ENCODE results near the gene RANBP3.
"Not testable (repeated sequence)": the region's sequence is repeated elsewhere in the genome, so short reads cannot be mapped to it uniquely, and the experiment has no call there.

RANBP3 gene

GRCh38 chr19:5963855-5964254 lies 14.1 kb downstream of the RANBP3 start:
- DNase-seq: no peak

GRCh38 chr19:5963259-5963658 lies 14.7 kb downstream of the RANBP3 start:
- not testable (repeated sequence) for DNase-seq

- DNase-seq: no peak
These were observed 15.7 kb downstream of the RANBP3 start for GRCh38 chr19:5961969-5962945.

- DNase-seq: not testable (repeated sequence)
These were observed 16.3 kb downstream of the RANBP3 start for GRCh38 chr19:5961641-5961968.

- no peak for DNase-seq
These were observed 17.6 kb downstream of the RANBP3 start for GRCh38 chr19:5960005-5961001.

GRCh38 chr19:5959260-5960004 lies 18.5 kb downstream of the RANBP3 start:
- DNase-seq: no peak

- DNase-seq: no peak
These were observed 19.2 kb downstream of the RANBP3 start for GRCh38 chr19:5958851-5959122.

GRCh38 chr19:5958074-5958850 lies 19.7 kb downstream of the RANBP3 start:
- no peak for DNase-seq

GRCh38 chr19:5957170-5957569 lies 20.8 kb downstream of the RANBP3 start:
- no peak for DNase-seq

- no peak for DNase-seq
These were observed 21.2 kb downstream of the RANBP3 start for GRCh38 chr19:5956728-5957127.

- DNase-seq: no peak
These were observed 21.6 kb downstream of the RANBP3 start for GRCh38 chr19:5956323-5956722.

GRCh38 chr19:5955636-5955935 lies 22.4 kb downstream of the RANBP3 start:
- no peak for DNase-seq

GRCh38 chr19:5954293-5954692 lies 23.6 kb downstream of the RANBP3 start:
- DNase-seq: no peak

GRCh38 chr19:5953680-5954213 lies 24.2 kb downstream of the RANBP3 start:
- no peak for DNase-seq

GRCh38 chr19:5953030-5953589 lies 24.8 kb downstream of the RANBP3 start:
- DNase-seq: no peak

- no peak for DNase-seq
These were observed 25.5 kb downstream of the RANBP3 start for GRCh38 chr19:5952193-5953029.

- no peak for DNase-seq
These were observed 26.5 kb downstream of the RANBP3 start for GRCh38 chr19:5951338-5951861.

- DNase-seq: no peak
These were observed 27.2 kb downstream of the RANBP3 start for GRCh38 chr19:5950741-5951140.

- no peak for DNase-seq
These were observed 28.1 kb downstream of the RANBP3 start for GRCh38 chr19:5949792-5950305.
